GM21529 (cell line): ENCODE measurements around the gene SCN4B.
A peak's percentile ranks its signal among the peaks of the same experiment; 100 is the strongest.

Source experiments
- ATAC-seq: cut with Tn5 transposase; IDR thresholded peaks from one replicate; pipeline ENCODE4 v1.9.1; 2021; ENCODE audit not compliant: unreplicated experiment

SCN4B gene

GRCh38 chr11:118174006-118174567, 21.5 kb upstream of the SCN4B start:
- no peak for ATAC-seq

- ATAC-seq: no peak
These were observed 19.7 kb upstream of the SCN4B start for GRCh38 chr11:118172356-118172755.

GRCh38 chr11:118171269-118172062, 18.8 kb upstream of the SCN4B start:
- ATAC-seq: peak; percentile 52

GRCh38 chr11:118170882-118171268, 18.3 kb upstream of the SCN4B start:
- no peak for ATAC-seq

- no peak for ATAC-seq
These were observed 17.6 kb upstream of the SCN4B start for GRCh38 chr11:118170231-118170630.

GRCh38 chr11:118169300-118170140, 16.9 kb upstream of the SCN4B start:
- ATAC-seq: no peak

GRCh38 chr11:118168751-118169150, 16.1 kb upstream of the SCN4B start:
- no peak for ATAC-seq

GRCh38 chr11:118168316-118168715, 15.7 kb upstream of the SCN4B start:
- no peak for ATAC-seq

- ATAC-seq: no peak
These were observed 15.3 kb upstream of the SCN4B start for GRCh38 chr11:118167906-118168305.

- no peak for ATAC-seq
These were observed 14.6 kb upstream of the SCN4B start for GRCh38 chr11:118167253-118167652.

GRCh38 chr11:118166641-118167040, 14.0 kb upstream of the SCN4B start:
- ATAC-seq: no peak

GRCh38 chr11:118164885-118165284, 12.3 kb upstream of the SCN4B start:
- ATAC-seq: no peak

GRCh38 chr11:118163494-118163893, 10.9 kb upstream of the SCN4B start:
- no peak for ATAC-seq

GRCh38 chr11:118162846-118163245, 10.2 kb upstream of the SCN4B start:
- ATAC-seq: no peak

GRCh38 chr11:118161786-118162185, 9.2 kb upstream of the SCN4B start:
- ATAC-seq: no peak

- ATAC-seq: no peak
These were observed 4.7 kb upstream of the SCN4B start for GRCh38 chr11:118157186-118157895.

- no peak for ATAC-seq
These were observed 4.0 kb upstream of the SCN4B start for GRCh38 chr11:118156531-118157185.

GRCh38 chr11:118155776-118156530, 3.3 kb upstream of the SCN4B start:
- ATAC-seq: no peak

- ATAC-seq: no peak
These were observed 2.0 kb upstream of the SCN4B start for GRCh38 chr11:118154641-118155040.

GRCh38 chr11:118153976-118154375, 1.4 kb upstream of the SCN4B start:
- no peak for ATAC-seq
